HG03196 (cell line): ENCODE results near the gene LIPF.
"Not testable (repeated sequence)": the region's sequence is repeated elsewhere in the genome, so short reads cannot be mapped to it uniquely, and the experiment has no call there.

Experiments used
- ATAC-seq: cut with Tn5 transposase; IDR thresholded peaks from one replicate; pipeline ENCODE4 v1.9.1; 2021; ENCODE audit not compliant: unreplicated experiment

The LIPF gene, protein sequence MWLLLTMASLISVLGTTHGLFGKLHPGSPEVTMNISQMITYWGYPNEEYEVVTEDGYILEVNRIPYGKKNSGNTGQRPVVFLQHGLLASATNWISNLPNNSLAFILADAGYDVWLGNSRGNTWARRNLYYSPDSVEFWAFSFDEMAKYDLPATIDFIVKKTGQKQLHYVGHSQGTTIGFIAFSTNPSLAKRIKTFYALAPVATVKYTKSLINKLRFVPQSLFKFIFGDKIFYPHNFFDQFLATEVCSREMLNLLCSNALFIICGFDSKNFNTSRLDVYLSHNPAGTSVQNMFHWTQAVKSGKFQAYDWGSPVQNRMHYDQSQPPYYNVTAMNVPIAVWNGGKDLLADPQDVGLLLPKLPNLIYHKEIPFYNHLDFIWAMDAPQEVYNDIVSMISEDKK

DNA sequence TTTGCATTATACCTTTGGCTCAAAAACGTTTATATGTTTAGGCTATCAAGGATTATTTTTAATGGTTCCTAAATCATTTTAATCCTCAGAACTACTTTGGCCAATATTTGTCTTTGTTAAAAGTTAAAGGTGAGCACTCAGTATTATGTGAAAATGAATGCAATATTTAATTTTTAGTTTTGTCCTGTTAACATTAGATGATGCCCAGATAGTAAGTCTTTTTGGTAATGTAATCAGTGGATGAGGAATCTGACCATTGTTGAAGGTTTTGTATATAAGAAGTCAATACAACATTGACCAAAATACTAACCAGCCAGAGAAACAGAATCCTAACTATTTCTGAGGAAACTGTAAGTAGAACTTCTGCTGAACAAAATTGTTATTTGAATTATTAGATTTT is at the start of gene LIPF:
Gene LIPF (plus strand): TSS at position 301 of the 400 bp plus-strand sequence. CDS start 2,856 bp downstream, outside the sequence.
- no peak for ATAC-seq

DNA sequence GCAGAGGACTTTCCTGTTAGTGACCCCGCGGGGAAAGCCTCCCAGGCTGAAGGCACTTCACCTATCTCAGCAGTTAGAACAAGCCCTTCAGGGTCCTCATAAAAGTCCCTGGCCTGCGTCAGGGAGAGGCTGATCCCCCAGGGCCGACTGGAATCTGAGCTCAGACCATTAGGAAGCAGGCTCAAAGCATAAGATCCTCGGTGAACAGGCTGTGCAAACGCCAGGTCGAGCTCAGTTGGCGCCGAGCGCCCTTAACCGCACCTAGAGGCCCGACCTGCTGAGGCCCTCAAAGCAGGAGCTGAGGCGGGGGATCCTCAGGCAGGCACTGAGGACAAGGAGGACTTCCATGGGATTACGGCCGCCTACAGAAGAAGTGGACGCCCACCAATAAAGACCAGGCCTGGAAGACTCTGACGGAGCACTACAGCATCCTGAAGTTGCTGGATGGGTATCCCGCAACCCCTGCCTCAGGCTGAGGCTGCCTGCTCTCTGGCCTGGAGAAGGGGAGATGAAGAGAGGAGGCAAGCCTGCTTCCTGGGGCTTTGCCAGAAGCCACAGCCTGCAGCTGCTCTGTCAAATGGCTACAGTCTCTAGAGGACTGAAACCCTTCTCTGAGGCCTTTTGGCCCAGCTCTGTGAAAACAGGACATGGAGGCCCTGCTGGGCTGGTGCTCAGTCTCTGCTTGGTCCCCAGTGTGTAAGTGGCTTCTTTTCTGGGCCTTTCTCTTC is 47.8 kb upstream of the LIPF start:
- no peak for ATAC-seq

DNA sequence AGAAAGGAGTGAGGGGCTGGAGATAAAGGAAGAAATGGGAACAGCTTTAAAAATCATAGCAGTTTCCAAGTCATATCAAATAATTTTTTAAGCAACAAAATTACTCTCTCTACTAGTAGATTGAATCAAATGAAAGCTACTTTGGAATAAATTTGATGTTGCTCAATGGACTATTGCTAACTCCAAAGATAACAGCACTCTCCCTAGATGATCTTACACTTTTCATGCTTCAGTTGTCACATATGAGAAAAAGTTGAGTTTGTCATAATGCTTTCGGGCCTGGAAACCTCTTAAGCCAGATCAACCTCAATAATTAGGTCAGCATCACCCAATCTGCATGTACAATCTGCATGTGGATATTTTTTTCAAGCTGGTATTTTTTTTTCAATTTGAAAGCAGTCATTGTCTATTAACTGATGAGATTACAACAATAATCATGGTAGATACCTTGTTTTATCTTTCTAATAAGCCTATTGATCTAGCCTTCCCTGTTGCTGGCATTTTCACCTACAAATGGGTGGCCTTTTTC is 46.4 kb upstream of the LIPF start:
- ATAC-seq: no peak

DNA sequence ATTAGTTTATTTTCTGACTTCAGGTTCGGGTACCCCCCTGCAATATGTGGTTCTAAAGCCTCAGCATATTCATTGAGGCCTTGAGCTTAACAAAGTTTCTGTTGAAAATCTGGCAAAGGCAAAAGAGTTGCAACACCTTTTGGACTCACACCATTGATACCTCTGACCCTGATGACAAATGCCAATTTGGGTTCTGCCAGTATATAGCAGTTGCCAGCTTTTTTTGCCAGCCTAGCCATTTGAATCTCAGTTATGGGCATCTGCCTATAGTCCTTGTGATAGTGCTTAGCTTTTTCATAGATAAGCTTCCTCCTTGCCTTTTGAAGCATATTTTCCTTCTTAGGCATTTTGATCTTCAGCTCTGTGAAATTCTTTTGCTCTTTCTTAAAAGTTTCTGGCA is 45.7 kb upstream of the LIPF start:
- no peak for ATAC-seq

DNA sequence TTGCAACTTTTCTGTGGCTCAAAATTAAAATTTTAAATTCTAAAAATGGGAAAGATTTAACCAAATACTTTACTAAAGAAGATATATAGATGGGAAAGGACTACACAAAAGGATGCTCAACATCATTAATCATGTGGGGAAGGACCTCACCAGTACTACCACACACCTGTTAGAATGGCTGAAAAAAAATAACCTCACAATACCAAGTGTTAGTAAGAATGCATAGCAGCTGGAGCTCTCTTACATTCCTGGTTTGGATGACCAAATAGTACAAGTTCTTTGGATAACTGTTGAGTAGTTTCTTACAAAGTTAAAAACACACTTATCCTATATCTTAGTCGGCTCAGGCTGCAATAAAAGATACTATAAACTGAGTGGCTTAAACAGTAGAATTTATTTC is 43.8 kb upstream of the LIPF start:
- no peak for ATAC-seq

DNA sequence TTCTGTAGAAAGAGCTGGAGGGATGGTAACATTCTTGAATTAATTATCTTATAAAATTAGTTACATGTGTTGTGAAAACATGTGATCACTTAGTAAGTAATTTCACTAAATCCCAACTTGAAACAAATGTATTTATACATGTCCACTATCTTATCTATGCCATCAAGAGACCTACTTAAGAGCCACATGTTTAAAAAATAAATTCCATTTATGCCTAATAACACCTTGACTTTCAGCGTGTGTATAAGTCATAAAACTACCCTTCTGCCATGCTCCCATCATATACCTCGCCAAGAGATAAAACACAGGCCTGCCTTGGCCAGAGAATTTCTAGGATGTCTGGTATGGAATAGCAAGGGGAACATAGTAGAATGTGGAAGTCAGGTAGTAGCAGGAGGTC is 40.4 kb upstream of the LIPF start:
- ATAC-seq: no peak

DNA sequence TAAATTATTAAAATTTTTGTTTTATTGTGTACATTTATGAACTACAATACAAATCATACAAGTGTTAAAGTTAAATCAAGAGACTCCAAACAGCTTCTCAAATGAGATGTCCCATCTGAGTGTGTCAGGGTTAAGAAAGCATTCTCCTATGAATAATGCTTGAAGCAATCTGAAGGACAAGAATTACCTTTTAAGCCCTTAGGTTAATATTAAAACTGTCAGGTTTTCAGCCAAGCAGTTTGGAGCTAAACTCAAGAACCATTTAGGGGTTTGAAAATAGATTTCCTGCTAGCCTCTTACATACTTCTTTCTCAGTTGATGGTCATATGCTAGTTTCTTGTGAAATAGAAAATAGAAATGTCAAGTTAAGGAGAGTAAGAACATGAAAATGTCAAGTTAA is 39.4 kb upstream of the LIPF start:
- ATAC-seq: no peak

DNA sequence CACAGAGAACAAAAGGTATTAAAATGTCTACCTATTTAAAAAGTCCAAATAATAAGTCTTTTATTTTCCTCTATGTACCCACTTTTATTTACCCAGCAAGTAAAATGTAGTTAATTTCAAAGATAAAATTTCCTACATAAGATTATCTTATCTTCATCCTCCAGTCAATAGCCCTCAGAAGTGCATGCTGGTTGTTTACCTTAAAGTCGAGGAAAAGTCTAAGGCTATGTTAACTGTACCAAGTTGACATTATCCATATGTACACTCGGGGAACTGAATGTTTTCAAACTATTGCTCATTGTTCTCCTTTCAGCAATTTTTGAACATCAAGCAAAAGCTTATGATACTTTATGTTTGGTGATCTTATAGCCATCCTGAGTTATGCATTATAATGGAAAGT is 24.1 kb upstream of the LIPF start:
- no peak for ATAC-seq

DNA sequence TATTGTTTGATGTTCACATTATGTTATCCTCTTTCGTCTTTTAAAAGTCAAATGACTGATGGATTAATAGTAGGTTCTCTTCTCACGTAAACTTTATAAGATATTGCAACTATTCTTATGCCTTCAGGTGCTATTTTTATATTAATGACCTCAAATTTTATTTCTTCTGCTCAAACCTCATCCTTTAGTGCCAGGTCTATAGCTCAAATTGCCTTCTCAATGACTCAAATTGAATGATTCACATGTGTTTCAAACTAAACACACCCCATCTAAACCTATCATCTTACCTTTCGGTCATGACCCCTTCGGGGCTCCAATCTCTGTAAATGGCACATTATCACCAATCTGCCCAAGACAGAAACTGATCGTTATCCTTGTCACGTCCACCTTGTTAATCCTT is 22.0 kb upstream of the LIPF start:
- ATAC-seq: no peak

DNA sequence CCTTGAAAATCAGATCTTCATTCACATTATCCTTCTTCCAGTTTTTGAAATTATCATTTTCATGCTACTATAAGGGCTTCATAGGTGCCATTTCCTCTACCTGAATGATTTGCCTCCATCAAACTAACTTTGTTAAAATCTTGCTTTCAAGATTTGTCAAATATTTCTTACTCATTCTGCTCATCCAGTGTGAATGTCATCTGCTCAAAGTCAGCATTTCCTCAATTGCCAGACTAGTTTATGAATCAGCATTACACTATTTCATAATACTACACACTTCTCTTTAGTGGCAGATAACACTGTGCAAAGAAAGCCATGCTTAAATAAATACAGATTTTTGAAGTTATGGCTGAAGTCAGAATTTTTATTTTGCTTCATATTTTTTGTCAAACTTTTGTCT is 21.3 kb upstream of the LIPF start:
- ATAC-seq: no peak

DNA sequence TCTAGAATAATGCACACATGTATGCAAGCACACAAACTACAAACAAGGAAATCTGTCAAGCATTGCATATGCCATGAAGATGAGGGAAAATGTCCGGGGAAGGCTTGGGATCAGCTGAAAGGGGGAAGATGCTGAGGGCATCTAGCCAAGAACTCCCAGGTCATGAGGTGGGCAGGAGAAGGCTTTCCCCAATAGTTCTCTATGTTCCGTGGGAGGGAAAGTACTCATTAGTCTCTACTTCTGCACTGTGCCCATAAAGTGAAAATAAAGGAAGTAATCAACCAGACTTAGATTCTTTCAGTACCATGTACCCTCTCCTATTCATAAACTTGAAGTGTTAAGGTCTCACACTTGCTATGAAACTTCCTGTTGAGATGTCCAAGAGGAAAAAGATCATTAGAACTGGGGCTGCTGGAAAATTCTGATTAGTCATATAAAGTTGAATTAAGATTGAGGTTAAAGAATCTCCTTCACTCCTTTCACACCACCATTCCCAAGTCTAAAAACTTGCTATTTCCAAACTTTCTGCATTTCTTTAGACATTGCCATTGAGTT is 17.1 kb upstream of the LIPF start:
- ATAC-seq: no peak

DNA sequence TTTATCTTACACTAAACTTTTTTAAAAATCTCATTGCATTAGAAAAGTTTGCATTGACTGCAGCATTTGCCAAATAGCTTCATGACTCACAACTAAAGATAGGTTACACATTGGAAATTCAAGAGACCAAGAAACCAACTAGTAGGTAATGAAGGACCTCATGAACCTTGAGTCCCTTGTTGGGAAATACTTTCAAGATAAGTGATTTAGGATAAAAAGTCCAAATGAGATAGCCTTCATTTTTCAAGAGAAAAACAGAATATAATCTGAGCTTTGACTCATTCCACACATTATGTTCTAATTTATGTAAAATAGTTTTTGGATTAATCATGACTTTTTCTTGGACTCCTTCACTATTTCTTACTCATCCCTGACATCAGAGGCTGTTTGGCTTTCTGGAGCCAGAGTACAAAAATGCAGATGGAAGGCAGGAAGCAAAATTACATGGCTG is 13.1 kb upstream of the LIPF start:
- ATAC-seq: no peak

DNA sequence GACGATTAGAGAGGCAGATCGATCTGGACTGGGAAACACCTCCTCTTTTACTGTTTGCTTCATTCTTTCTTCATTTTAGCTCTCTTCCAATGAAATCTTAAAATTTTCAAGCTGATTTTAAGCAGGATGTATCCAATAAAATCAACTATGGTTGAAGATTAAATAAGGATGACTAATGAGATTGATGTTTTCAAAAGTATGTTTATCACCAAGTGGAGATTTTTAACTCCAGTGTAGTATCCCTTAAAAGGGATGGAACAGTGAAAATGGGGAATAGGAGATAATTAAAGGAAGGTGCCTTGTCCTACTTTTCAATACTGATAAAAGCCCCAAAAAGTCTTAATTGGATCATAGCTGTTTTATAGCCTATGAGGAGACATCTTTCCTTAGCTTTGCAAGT is 11.6 kb upstream of the LIPF start:
- ATAC-seq: no peak

DNA sequence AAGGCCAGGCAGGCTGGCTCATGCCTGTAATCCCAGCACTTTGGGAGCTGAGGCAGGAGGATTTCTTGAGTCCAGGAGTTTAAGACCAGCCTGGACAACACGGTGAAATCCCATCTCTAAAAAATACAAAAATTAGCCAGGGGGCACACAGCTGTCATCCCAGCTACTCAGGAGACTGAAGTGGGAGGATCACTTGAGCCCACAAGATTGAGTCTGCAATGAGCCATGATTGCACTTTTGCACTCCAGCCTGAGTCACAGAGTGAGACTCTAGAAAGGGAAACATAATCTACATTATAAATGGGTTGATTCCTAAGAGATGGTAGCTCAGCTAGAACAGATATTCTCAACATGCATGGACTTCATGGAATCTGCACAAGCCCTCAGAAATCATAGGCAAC is 6.3 kb upstream of the LIPF start:
- ATAC-seq: no peak

DNA sequence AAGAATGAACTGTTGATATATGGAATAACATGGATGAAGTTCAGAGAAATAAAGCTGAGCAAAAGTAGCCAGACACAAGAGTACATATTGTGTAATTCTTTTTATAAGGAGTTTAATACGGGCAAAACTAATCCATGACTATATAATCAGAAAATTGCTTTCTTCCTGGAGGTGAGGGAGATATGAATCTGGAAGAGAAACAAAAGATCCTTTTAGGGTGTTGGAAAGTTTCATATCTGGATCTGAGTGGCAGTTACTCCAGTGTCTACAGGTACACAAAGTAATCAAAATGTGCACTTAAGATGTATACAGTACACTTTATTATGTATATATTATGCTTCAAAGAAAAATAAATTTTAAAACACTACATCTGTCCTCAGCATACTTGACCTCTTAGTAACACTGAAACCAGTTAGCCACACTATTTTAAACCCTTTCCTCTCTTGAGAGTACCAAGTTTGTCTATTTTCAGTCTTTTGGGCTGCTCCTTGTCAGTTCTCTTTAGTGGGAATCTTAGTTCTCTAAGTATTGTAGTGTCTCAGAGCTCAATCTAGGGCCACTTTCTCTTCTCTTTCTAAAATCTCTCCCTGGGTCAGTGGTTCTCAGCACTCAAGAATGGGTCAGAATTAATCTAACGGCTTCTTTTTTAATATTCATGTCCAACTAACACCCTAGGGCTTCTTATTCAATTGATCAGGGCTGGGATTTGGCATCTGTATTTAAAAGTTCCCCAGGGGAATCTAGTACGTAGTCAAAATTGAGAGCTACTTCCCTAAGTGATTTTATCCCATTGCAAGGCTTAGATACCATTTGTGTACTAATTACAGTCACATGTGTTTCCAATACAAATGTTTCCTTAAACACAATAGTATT is 4.3 kb upstream of the LIPF start:
- ATAC-seq: no peak

DNA sequence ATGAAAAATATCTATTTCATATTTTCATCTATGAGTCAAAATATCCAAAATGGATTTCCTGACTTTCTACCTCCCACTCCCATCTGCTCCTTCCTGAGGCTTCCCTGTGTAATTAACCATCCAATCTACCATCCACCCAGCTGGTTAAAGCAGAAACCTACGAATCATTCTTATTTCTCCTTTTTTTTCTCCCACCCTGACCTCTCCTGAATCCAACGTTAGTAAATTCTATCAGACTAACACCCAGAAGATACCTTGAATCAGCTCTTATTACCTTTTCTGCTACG is 3.7 kb upstream of the LIPF start:
- no peak for ATAC-seq

DNA sequence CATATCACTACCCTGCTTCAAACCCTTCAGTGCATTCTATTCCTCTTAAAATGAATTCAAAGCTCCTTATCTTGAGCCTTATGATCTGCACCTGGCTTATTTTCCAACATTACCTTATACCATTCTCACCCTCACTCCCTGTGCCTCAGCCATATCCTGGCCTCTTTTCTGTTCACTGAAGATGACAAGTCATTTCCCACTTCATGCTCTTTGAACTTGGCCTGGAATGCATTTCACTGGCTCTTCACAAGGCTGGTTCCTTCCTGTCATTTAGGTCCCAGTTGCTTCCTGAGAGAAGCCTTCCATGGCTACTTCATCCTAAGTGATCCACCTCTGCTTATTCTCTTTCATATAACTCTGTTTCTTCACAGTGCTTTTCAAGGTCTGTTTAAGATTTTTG is 3.2 kb upstream of the LIPF start:
- no peak for ATAC-seq

DNA sequence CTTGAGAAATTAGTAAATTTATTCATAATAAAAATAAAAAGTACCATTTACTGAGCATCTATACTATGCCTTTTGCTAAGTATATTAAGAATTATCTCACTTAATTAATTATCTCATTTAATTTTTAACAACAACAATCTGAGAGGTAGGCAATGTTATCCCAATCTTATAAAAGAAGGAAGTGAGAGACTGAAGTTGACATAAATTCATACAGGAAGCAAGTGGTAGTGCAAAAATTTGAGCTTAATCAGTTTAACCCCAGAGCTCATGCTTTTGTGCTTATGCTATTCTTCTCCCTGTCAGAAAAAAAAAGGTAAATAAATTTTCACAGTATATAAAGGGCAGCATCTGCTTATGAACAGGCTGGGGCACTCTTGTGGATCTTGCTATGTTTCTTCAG is 2.7 kb upstream of the LIPF start:
- ATAC-seq: no peak

DNA sequence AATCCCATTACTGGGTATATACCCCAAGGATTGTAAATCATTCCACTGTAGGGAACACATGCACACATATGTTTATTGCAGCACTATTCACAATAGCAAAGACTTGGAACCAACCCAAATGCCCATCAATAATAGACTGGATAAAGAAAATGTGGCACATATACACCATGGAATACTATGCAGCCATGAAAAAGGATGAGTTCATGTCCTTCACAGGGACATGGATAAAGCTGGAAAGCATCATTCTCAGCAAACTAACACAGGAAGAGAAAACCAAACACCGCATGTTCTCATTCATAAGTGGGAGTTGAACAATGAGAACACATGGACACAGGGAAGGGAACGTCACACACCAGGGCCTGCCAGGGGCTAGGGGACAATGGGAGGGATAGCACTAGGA is 1.1 kb upstream of the LIPF start:
- not testable (repeated sequence) for ATAC-seq

DNA sequence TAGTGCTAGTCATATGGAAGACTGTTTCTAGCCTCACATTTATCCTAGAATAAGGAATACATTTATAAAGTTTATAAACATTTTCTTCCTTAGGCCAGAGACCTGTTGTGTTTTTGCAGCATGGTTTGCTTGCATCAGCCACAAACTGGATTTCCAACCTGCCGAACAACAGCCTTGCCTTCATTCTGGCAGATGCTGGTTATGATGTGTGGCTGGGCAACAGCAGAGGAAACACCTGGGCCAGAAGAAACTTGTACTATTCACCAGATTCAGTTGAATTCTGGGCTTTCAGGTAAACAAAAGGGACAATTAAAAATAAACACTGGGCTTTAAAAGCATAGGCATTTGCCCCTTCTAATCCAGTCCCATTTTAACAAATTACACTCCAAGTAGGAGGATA is 4.2 kb downstream of the LIPF start:
- ATAC-seq: no peak

DNA sequence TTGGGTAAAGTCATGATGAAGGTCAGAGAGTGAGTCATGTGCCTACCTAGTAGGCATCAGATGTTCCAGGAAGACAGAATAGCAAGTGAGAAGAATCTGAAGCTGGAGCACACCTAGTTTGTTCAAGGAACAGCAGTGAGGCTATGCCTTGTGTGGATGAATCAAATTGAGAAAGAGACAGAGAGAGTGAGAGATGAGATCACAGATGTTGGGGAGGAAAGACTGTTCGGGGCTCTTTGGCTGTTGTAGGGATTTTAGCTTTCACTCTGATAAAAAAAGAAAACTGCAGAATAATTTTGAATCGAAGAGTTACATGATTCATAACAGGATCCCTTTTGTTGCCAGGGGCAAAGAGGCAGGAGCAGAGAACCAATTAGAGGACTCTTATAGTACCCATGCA is 6.3 kb downstream of the LIPF start:
- ATAC-seq: no peak
